ENCODE data around the gene TPRG1L.
"Not testable (repeated sequence)": the region's sequence is repeated elsewhere in the genome, so short reads cannot be mapped to it uniquely, and the experiment has no call there.

The TPRG1L gene

GRCh38 chr1:3624200-3625136, at the start of gene TPRG1L:
TSS of gene TPRG1L (plus strand) at chr1:3625015. CDS start at chr1:3625073, 58 bp downstream.
- DNase-seq, result peak; percentile 87

DNA sequence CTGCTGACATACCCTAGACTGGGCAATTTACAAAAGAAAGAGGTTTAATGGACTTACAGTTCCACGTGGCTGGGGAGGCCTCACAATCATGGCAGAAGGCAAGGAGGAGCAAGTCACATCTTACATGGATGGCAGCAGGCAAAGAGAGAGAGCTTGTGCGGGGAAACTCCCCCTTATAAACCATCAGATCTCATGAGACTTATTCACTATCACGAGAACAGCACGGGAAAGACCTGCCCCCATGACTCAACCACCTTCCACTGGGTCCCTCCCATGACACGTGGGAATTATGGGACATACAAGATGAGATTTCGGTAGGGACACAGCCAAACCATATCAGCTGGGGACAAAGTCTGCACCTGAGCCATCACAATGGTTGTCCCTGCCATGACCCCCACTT, 49.3 kb upstream of the TPRG1L start:
- not testable (repeated sequence) for DNase-seq

DNA sequence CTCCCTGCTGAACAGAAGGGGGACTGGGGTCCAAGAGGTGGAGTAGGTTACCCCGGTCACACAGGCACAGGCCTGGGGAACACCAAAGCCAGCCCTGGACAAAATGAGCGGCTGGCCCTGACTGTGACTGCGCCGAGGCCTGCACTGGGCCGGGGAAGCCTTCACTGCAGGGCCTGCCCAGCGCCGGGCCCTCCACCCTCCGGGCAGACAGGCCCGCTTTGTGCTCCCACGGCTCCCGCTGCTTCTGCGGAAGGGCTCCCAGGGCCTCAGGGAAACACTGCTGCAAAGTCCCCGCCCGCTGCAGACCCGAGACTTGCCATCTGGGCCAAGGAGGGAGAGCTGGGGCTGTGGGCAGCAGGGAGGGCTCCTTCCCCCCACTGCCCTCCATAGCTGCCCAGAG, 48.8 kb upstream of the TPRG1L start:
- DNase-seq, result no peak

- peak; percentile 51 for DNase-seq
Measured at GRCh38 chr1:3577300-3577699, 47.5 kb upstream of the TPRG1L start.

- no peak for DNase-seq
Measured at GRCh38 chr1:3577711-3578432, 46.9 kb upstream of the TPRG1L start.

DNA sequence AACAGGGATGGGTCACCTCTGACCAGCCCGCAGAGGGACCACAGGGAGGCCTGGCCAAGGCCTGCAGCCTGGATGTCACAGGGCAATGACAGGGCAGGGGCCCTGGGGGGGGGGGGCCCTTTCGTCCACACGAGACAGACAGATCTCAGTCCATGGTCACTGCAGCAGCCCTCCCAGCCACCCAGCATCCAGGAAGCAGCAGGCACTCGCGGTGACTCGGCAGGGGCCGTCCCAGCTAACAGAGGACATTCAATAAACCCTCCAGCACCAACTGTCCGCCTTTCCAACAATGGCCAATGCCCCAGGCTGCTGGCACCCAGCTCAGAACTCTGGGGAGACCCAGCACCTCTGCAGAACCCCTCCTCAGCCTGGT, 46.4 kb upstream of the TPRG1L start:
- no peak for DNase-seq

DNA sequence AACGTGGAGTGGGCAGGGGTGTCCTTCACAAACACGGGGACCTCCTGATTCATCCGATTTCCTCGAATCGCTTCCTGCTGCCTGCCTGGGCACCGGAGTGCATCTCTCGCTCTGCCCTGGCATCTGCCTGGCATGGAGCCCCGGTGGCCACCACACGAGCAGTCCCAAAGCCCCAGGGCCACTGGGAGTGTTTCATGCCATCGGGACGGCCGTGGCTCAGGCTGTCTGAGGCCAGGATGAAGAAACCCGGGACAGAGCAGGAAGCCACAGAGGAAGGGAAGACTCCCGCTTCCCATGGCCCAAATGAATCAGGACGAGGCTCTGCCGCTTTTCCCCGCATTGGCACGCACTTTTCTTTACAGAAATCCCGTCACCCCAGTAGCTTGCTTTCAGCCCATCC, 45.9 kb upstream of the TPRG1L start:
- DNase-seq, result no peak

DNA sequence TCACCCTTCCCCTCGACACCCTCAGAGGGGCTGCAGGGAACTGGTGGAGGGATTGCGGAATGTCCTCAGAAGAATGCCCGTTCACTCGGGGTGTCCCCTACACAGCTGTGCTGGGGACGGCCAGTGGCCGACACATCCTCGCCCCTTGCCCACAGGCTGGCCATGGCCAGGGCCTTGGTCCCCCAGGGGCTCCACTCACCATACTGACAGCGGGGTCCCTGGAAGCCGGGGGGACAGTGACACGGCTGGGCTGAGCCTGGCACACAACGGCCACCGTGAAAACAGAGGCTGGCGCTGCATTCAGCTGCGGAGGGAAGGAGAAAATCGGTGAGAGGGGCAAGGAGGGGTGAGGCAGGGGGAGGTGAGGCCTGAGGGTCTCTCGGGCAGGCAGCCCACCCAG, 45.2 kb upstream of the TPRG1L start:
- no peak for DNase-seq

GRCh38 chr1:3580231-3580630, 44.6 kb upstream of the TPRG1L start:
- no peak for DNase-seq

DNA sequence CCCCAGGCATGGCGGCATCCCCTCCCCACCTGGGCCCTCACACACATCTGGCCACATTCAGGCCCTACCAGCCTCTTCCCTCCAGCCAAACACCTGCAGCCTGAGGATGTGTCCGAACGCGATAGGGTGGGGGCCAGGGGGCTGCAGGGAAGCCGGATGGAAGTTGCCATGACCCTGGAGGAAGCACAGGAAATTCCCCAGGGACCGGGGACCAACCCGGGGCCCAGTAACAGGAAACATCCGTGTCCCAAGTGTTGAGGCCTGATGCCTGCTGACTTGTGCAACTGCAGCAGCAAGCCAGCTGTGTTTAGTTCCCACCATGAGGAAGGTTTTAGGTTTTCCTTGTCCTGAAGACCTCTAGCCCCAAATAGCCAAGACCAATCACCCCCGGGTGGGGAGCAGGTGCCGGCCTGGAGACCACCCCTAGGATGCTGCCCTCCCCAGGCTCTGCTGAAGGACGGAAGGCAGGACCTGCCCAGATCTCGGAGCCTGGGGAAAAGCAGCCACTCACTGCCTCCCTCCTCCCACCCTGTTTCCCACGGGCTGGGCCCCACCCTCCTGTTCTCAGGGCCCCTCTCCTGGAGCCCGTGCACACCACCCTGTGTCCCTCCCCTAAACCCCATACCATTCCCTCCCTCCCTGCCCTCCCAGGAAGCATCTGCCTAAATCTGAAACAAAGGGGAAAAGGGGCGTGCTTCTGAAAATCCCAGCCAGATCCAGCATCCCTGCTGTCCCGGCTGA, 43.3 kb upstream of the TPRG1L start:
- no peak for DNase-seq

DNA sequence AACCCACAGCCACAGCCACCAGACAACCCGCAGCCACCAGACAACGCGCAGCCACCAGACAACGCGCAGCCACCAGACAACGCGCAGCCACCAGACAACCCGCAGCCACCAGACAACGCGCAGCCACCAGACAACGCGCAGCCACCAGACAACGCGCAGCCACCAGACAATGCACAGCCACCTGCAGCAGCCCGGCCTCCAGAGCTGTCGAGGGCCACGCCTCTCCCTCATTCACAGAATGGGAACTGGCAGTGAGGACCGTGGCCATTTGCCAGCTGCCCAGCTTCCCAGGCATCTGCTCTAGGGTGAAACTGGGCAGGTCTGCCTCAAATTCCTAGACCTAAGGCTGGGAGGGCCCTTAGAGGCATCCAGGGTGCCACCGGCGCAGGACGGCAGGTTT, 41.1 kb upstream of the TPRG1L start:
- not testable (repeated sequence) for DNase-seq

DNA sequence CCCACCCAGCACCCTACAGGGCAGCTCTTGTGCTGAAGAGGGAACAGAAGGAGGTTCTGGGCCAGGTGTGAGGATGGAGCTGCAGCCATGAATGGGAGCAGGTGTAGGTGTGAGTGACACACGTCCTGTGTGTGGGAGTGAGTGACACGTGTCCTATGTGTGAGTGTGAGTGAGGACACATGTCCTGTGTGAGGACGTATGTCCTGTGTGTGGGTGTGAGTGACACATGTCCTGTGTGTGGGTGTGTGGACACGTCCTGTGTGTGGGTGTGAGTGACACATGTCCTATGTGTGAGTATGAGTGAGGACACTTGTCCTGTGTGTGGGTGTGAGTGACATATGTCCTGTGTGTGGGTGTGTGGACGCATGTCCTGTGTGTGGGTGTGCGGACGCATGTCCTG, 39.9 kb upstream of the TPRG1L start:
- DNase-seq, result no peak

DNA sequence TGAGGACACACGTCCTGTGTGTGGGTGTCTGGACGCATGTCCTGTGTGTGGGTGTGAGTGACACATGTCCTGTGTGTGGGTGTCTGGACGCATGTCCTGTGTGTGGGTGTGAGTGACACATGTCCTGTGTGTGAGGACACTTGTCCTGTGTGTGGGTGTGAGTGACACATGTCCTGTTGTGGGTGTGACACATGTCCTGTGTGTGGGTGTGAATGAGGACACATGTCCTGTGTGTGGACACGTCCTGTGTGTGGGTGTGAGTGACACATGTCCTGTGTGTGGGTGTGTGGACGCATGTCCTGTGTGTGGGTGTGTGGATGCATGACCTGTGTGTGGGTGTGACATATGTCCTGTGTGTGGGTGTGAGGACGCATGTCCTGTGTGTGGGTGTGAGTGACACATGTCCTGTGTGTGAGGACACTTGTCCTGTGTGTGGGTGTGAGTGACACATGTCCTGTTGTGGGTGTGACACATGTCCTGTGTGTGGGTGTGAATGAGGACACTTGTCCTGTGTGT, 39.4 kb upstream of the TPRG1L start:
- DNase-seq, result not testable (repeated sequence)

- no peak for DNase-seq
Measured at GRCh38 chr1:3585940-3586568, 38.8 kb upstream of the TPRG1L start.

DNA sequence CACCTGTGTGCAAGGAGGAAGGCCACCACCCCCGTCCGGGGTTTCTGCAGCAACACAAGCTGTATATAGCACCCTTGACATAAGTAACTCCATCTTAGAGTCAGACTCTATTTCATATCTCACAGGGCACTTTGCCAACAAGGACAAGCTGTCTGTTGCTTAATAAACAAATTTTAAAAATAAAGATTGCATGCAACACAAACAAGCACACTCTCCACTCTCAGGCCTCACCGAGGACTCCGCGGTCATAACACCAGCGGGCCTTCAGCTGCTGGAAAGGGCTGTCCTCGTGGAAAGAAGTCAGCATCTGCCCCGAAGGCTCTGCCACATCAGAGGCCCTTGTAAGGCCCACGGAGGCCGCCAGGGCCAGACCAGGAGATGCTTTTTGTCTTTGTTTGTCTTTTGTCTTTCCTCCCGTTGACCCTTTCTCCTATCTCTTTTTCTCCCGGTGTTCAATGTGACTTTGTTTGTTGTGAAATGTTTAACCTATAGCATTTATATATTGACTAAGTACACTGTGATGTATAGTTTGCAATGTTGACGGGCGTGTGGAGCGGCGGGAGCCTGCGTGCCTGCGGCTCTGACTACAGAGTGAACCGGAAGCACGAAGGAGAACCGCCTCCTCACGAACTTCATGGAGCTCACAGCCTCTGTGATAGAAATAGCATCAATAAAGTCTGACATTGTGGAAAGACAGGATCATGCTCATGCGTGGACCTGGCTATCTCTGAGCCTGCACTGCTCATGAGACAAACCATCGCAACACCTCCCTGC, 37.6 kb upstream of the TPRG1L start:
- DNase-seq, result no peak

DNA sequence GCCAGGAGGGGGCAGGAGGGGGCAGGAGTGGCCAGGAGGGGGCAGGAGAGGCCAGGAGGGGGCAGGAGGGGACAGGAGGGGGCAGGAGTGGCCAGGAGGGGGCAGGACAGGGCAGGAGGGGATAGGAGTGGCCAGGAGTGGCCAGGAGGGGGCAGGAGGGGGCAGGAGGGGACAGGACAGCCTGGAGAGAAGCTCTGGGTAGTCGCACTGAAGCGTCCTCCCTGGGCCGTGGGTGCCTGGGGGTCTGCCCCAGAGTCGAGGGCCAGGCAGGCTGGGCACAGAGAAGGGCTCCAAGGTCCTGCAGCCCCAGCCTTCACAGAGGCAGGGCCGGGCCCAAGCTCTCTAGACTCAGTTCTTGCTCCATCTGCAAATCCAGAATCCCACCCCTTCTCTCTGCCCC, 36.4 kb upstream of the TPRG1L start:
- no peak for DNase-seq

DNA sequence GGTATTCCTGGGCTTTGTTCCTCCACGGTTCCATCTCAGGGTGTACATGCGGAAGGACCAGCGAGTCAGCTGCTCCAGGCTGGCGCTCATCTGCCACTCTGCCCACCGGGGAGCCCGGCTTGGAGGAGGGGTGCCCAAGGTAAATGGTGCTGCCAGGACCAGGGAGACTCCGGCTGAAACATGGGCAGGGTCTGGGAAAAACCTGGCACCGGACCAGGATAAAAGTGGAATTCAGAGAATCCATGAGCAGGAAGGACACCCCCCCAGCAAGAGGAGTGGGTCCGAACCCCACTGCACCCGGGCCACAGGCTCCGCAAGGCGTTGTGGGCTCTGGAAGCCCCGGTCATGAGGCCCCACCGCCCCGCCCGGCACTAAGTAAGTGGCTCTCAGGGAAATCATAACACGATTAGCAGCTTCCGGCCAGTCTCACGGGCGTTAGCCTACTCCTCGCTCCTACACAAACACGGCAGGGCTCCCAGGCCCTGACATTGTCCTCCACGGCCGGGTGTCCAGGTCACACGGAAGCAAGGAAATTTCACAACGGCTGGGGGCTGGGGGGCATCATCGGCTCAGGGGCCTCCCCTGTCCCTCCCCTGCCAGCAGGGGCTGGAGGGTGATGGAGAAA, 34.6 kb upstream of the TPRG1L start:
- no peak for DNase-seq

GRCh38 chr1:3590951-3591865, 33.6 kb upstream of the TPRG1L start:
- DNase-seq, result no peak

- no peak for DNase-seq
Measured at GRCh38 chr1:3593334-3593733, 31.5 kb upstream of the TPRG1L start.

DNA sequence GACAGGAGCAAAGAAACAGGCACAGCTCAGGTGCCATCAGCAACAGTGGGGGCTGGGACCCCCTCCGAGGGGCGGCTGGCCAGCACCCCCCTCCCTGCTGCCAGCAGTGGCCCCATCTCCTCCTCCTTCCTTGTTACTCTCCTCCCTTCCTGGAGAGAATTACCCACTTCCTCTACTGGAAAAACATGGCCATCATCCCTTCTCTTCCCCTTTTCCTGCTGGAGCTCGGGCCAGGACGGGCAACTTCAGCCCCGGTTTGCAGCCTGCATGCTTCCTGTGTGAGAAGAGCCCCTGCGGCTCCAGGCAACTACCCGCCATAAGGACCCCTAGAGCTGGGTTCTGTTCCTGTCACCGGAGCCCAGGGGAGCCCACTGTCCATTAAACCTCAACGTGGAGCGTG, 31.1 kb upstream of the TPRG1L start:
- DNase-seq, result no peak
